Kidney epithelial cell (primary cell): Measurements from ENCODE around the gene RSPH3. TPM values are rescaled to one million over a fixed set of nuclear protein-coding genes. Genes with fewer than 3 reads are reported as not detected.
"Not testable (repeated sequence)": the region's sequence is repeated elsewhere in the genome, so short reads cannot be mapped to it uniquely, and the experiment has no call there.

ENCODE experiments used
- DNase-seq: peaks from one replicate; pipeline ENCODE4 v3.0.0-alpha.2; 2010; ENCODE audit warnings: low read depth
- H3K27me3 ChIP-seq: 2 replicates; pipeline ENCODE4 v1.6.0; 2011; ENCODE audit warnings: low read length; ENCODE audit not compliant: control insufficient read depth, insufficient read depth
- H3K36me3 ChIP-seq: 2 replicates; pipeline ENCODE4 v1.5.1; 2011; ENCODE audit warnings: low read length; ENCODE audit not compliant: control insufficient read depth, insufficient read depth
- H3K4me3 ChIP-seq: 2 replicates; pipeline ENCODE4 v1.5.1; 2011; ENCODE audit warnings: low read depth, mild to moderate bottlenecking, control low read depth, low read length
- CTCF ChIP-seq: IDR thresholded peaks from 2 replicates; pipeline ENCODE4 v1.5.1; 2011; ENCODE audit warnings: mild to moderate bottlenecking, moderate library complexity, low read length, control low read depth, inconsistent platforms; ENCODE audit not compliant: insufficient read depth, poor library complexity, severe bottlenecking
- total RNA-seq: library from RNA; depleted of rRNA; stranded (reverse); fragments of >200 nt; gene quantifications from 2 replicates; pipeline ENCODE4 v1.2.3, GENCODE V29; 2015

RSPH3 gene
- total RNA-seq, 1 donor from 2014 or later, result 8.3 TPM

GRCh38 chr6:159031846-159032245 is 31.8 kb upstream of the RSPH3 start:
- Histone ChIP-seq H3K27me3 (no peaks in the 10 kb centered on the region), H3K36me3 (no peaks in the 10 kb centered on the region), H3K4me3 (no peak overlapping the region)
- TF ChIP-seq CTCF, result no peak
- DNase-seq, result no peak

GRCh38 chr6:159030168-159030567 is 30.2 kb upstream of the RSPH3 start:
- no peak for DNase-seq
- no peak for TF ChIP-seq CTCF
- no peaks in the 10 kb centered on the region for H3K36me3 ChIP-seq
- H3K4me3 ChIP-seq, result no peak overlapping the region
- no peaks in the 10 kb centered on the region for H3K27me3 ChIP-seq

GRCh38 chr6:159025224-159025623 is 25.2 kb upstream of the RSPH3 start:
- H3K4me3 ChIP-seq, DNase-seq, H3K27me3 ChIP-seq, H3K36me3 ChIP-seq: not testable (repeated sequence)

GRCh38 chr6:159023893-159024292 is 23.9 kb upstream of the RSPH3 start:
- Histone ChIP-seq H3K27me3 (no peaks in the 10 kb centered on the region), H3K4me3 (no peak overlapping the region), H3K36me3 (no peaks in the 10 kb centered on the region)
- no peak for TF ChIP-seq CTCF
- DNase-seq, result no peak

- H3K4me3 ChIP-seq, result no peak overlapping the region
- no peak for TF ChIP-seq CTCF
- no peaks in the 10 kb centered on the region for H3K27me3 ChIP-seq
- H3K36me3 ChIP-seq, result no peaks in the 10 kb centered on the region
- DNase-seq, result no peak
Measured at GRCh38 chr6:159020011-159020410, 20.0 kb upstream of the RSPH3 start.

- Histone ChIP-seq H3K27me3 (no peaks in the 10 kb centered on the region), H3K36me3 (no peaks in the 10 kb centered on the region), H3K4me3 (no peak overlapping the region)
- no peak for TF ChIP-seq CTCF
- DNase-seq, result no peak
Measured at GRCh38 chr6:159017757-159018559, 18.0 kb upstream of the RSPH3 start.
